Uterus (tissue), 4 donors: ENCODE measurements around the gene ZNF174. TPM values are rescaled to one million over a fixed set of nuclear protein-coding genes. Genes with fewer than 3 reads are reported as not detected.

Experiments used
- DNase-seq, 2 donors: peaks; one replicate each; pipeline ENCODE4 v3.0.0-alpha.2; 2019 to 2020
- H3K27ac ChIP-seq, 2 donors: fragments of 200-600 bp; sonication (generic); 1 replicate in 1 of 2; 2 replicates in 1 of 2; pipeline ENCODE4 v1.5.1; 2016 to 2018
- H3K27me3 ChIP-seq, 2 donors: fragments of 200-600 bp; sonication (generic); one replicate each; pipeline ENCODE4 v1.5.1; 2018 to 2019; ENCODE audit warnings: control low read depth in 1 of 2
- H3K36me3 ChIP-seq, 2 donors: fragments of 200-600 bp; sonication (generic); one replicate each; pipeline ENCODE4 v1.5.1; 2019; ENCODE audit warnings: control low read depth in 1 of 2
- H3K4me1 ChIP-seq, 2 donors: fragments of 200-600 bp; sonication (generic); one replicate each; pipeline ENCODE4 v1.5.1; 2018 to 2019; ENCODE audit warnings: control low read depth in 1 of 2
- H3K4me3 ChIP-seq, 2 donors: fragments of 200-600 bp; sonication (generic); 1 replicate in 1 of 2; 2 replicates in 1 of 2; pipeline ENCODE4 v1.5.1; 2018 to 2019; ENCODE audit warnings: mild to moderate bottlenecking in 1 of 2
- H3K9me3 ChIP-seq, 2 donors: fragments of 200-600 bp; sonication (generic); one replicate each; pipeline ENCODE4 v1.5.1; 2019; ENCODE audit warnings: control low read depth in 1 of 2
- POLR2A ChIP-seq, 2 donors: fragments of 450-650 bp; IDR thresholded peaks; one replicate each; pipeline ENCODE4 v1.6.1; 2016; ENCODE audit warnings: antibody characterized with exemption in 2 of 2, mild to moderate bottlenecking in 1 of 2, moderate library complexity in 1 of 2
- intact Hi-C: fragments of 100-400 bp; cut with DNase I; formaldehyde crosslinking; loops from one replicate; pipeline ENCODE4 v1.15.1; 2023; ENCODE audit warnings: low total_unique reads
- total RNA-seq, 4 donors: library from RNA; depleted of rRNA in 3 of 4; stranded (reverse); fragments of >200 nt in 3 of 4; gene quantifications; one replicate each; pipeline versions ENCODE4 v1.1.0 to v1.2.4, GENCODE V29; 2014 to 2023
- TF ChIP-seq, protein P1 (sequence below), 4 experiments: fragments of 200-600 bp in 2 of 4; fragments of 450-650 bp in 2 of 4; sonication (generic) in 2 of 4; IDR thresholded peaks; one replicate each; pipeline ENCODE4 v1.5.1; 2016 to 2019; ENCODE audit warnings: antibody characterized with exemption in 4 of 4, mild to moderate bottlenecking in 2 of 4, moderate library complexity in 1 of 4
- donor health status: DM: yes; HTN: yes; CAD: no.

Gene ZNF174
- total RNA-seq, 4 donors from 2014 or later = 5.6 to 16.2 (median 12.3) TPM

- no peaks in the 10 kb centered on the region for H3K36me3 ChIP-seq
- intact Hi-C loops = no loop called here
Observed at GRCh38 chr16:3443108-3444031, 42.4 kb downstream of the ZNF174 start, which contains the start of the genes NAA60 and ZNF597. Gene NAA60, plus strand, starts transcription at chr16:3443680. Its CDS starts 32,548 bp downstream, at chr16:3476228. Gene ZNF597, minus strand, starts transcription at chr16:3443504. Its CDS starts 351 bp downstream, at chr16:3443153.

GRCh38 chr16:3444032-3444388, 43.0 kb downstream of the ZNF174 start:
- DNase-seq = no peak
- peak overlapping the region; percentile 55 to 57 for H3K4me3 ChIP-seq
- H3K36me3 ChIP-seq = no peaks in the 10 kb centered on the region
- H3K27me3 ChIP-seq = no peaks in the 10 kb centered on the region
- H3K27ac ChIP-seq = peak overlapping the region; percentile 35 to 59
- H3K9me3 ChIP-seq = peaks cover 0 to 13% of the 10 kb centered on the region in 2 donors
- TF ChIP-seq POLR2A (IDR thresholded peaks at IDR 0.05) = no peak
- TF ChIP-seq, protein P1, sequence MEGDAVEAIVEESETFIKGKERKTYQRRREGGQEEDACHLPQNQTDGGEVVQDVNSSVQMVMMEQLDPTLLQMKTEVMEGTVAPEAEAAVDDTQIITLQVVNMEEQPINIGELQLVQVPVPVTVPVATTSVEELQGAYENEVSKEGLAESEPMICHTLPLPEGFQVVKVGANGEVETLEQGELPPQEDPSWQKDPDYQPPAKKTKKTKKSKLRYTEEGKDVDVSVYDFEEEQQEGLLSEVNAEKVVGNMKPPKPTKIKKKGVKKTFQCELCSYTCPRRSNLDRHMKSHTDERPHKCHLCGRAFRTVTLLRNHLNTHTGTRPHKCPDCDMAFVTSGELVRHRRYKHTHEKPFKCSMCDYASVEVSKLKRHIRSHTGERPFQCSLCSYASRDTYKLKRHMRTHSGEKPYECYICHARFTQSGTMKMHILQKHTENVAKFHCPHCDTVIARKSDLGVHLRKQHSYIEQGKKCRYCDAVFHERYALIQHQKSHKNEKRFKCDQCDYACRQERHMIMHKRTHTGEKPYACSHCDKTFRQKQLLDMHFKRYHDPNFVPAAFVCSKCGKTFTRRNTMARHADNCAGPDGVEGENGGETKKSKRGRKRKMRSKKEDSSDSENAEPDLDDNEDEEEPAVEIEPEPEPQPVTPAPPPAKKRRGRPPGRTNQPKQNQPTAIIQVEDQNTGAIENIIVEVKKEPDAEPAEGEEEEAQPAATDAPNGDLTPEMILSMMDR (IDR thresholded peaks at IDR 0.05) = no peak
- no peaks in the 10 kb centered on the region for H3K4me1 ChIP-seq
- intact Hi-C loops = no loop called here

More at GRCh38 chr16:3443108-3444031, 42.4 kb downstream of the ZNF174 start, which contains the start of the genes NAA60 and ZNF597:
- no peaks in the 10 kb centered on the region for H3K27me3 ChIP-seq
- peak within 1 kb of the TSS; percentile 45 to 59 for H3K27ac ChIP-seq
- peaks cover 0 to 15% of the 10 kb centered on the region in 2 donors for H3K9me3 ChIP-seq
- peak within 1 kb of the TSS; percentile 55 to 57 for H3K4me3 ChIP-seq
- H3K4me1 ChIP-seq = no peaks in the 10 kb centered on the region
- peak; percentile 73 to 77 for DNase-seq
- no peak for TF ChIP-seq POLR2A (IDR thresholded peaks at IDR 0.05)
- TF ChIP-seq, protein P1 (IDR thresholded peaks at IDR 0.05) = no peak

- Histone ChIP-seq H3K9me3 (no peaks in the 10 kb centered on the region), H3K4me1 (peaks cover 0 to 3% of the 10 kb centered on the region in 2 donors), H3K4me3 (no peak overlapping the region), H3K27ac (no peak overlapping the region), H3K36me3 (no peaks in the 10 kb centered on the region), H3K27me3 (no peaks in the 10 kb centered on the region)
- intact Hi-C loops = no loop called here
- TF ChIP-seq POLR2A (IDR thresholded peaks at IDR 0.05) = no peak
- TF ChIP-seq, protein P1 (IDR thresholded peaks at IDR 0.05) = no peak
- no peak for DNase-seq
Observed at GRCh38 chr16:3454093-3454492, 53.1 kb downstream of the ZNF174 start.

DNA sequence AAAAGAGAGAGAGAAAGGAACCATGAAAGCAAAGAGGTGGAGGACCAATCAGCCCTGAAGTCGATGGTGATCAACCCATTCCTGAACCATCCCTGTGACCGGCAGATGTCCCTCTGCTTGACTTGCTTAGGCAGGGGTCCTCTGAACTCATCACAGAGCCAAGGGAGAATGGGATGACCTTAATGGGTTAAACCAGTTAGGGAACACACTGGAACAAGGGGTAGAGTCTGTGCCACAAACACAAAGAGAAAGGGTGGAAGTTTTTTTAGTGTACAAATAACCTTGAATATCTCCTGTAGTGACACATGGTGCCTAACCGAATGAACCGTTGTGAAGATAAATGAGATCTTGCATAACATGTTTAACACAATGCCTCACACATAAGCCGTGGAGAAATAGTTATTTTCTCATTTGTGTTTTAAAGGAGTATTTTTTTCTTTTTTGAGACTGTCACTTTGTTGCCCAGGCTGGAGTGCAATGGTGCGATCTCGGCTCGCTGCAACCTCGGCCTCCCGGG, 53.7 kb downstream of the ZNF174 start:
- H3K36me3 ChIP-seq = no peaks in the 10 kb centered on the region
- TF ChIP-seq, protein P1 (IDR thresholded peaks at IDR 0.05) = no peak
- TF ChIP-seq POLR2A (IDR thresholded peaks at IDR 0.05) = no peak

More for the DNA sequence above, 53.7 kb downstream of the ZNF174 start:
- intact Hi-C loops = no loop called here
- Histone ChIP-seq H3K4me1 (peaks cover 0 to 9% of the 10 kb centered on the region in 2 donors), H3K27ac (no peak overlapping the region), H3K27me3 (no peaks in the 10 kb centered on the region), H3K9me3 (no peaks in the 10 kb centered on the region), H3K4me3 (no peak overlapping the region)
- DNase-seq = no peak
